CD14-positive monocyte (primary cell): ENCODE measurements around the gene SPTBN5. TPM values are rescaled to one million over a fixed set of nuclear protein-coding genes. Genes with fewer than 3 reads are reported as not detected.

Source experiments
- DNase-seq, 3 donors: peaks; one replicate each; pipeline ENCODE4 v3.0.0-alpha.2; 2011 to 2022
- H2AFZ ChIP-seq: 2 replicates; pipeline ENCODE4 v1.6.0; 2012; ENCODE audit warnings: mild to moderate bottlenecking, low read depth, low read length, inconsistent platforms; ENCODE audit not compliant: insufficient read depth, poor library complexity, severe bottlenecking
- H3K27ac ChIP-seq, 2 donors: 1 replicate in 1 of 2; 2 replicates in 1 of 2; pipeline ENCODE4 v1.5.1; 2012 to 2013; ENCODE audit warnings: low read length in 2 of 2, control low read depth in 1 of 2, inconsistent platforms in 1 of 2, low read depth in 1 of 2, mild to moderate bottlenecking in 1 of 2
- H3K27me3 ChIP-seq, 2 donors: one replicate each; pipeline versions ENCODE4 v1.6.0 to v1.6.1; 2011 to 2013; ENCODE audit warnings: low read length in 2 of 2; ENCODE audit not compliant: control insufficient read depth in 2 of 2, insufficient read depth in 2 of 2
- H3K36me3 ChIP-seq, 2 donors: replicated peaks in 1 of 2; 1 replicate in 1 of 2; 2 replicates in 1 of 2; pipeline versions ENCODE4 v1.5.1 to v1.6.1; 2012 to 2013; ENCODE audit warnings: low read length in 2 of 2, control low read depth in 1 of 2, inconsistent platforms in 1 of 2, mild to moderate bottlenecking in 1 of 2; ENCODE audit not compliant: insufficient read depth in 2 of 2, control insufficient read depth in 1 of 2
- H3K4me1 ChIP-seq, 2 donors: 1 replicate in 1 of 2; 2 replicates in 1 of 2; pipeline versions ENCODE4 v1.5.1 to v1.6.1; 2012 to 2013; ENCODE audit warnings: low read length in 2 of 2, control low read depth in 1 of 2, inconsistent platforms in 1 of 2, mild to moderate bottlenecking in 1 of 2, moderate library complexity in 1 of 2; ENCODE audit not compliant: insufficient read depth in 2 of 2, control insufficient read depth in 1 of 2
- H3K4me2 ChIP-seq: replicated peaks from 2 replicates; pipeline ENCODE3; 2012; ENCODE audit warnings: low read length, moderate library complexity, mild to moderate bottlenecking; ENCODE audit not compliant: poor library complexity, severe bottlenecking; ENCODE audit errors: extremely low read depth
- H3K4me3 ChIP-seq, 3 experiments: fragments of 200-600 bp in 1 of 3; sonication (generic) in 1 of 3; replicated peaks in 1 of 3; 1 replicate in 2 of 3; 2 replicates in 1 of 3; pipeline ENCODE4 v1.5.1; 2011 to 2013; ENCODE audit warnings: low read length in 3 of 3, mild to moderate bottlenecking in 3 of 3, control low read depth in 2 of 3, low read depth in 2 of 3, inconsistent platforms in 1 of 3, moderate library complexity in 1 of 3
- H3K79me2 ChIP-seq: 2 replicates; pipeline ENCODE4 v1.6.0; 2012; ENCODE audit warnings: mild to moderate bottlenecking, control low read depth, inconsistent platforms, low read length, moderate library complexity; ENCODE audit not compliant: insufficient read depth
- H3K9ac ChIP-seq: 2 replicates; pipeline ENCODE4 v1.6.0; 2017; ENCODE audit warnings: low read length, mild to moderate bottlenecking; ENCODE audit not compliant: insufficient read depth, poor library complexity, severe bottlenecking
- H3K9me3 ChIP-seq, 2 donors: replicated peaks in 1 of 2; 1 replicate in 1 of 2; 2 replicates in 1 of 2; pipeline versions ENCODE4 v1.5.1 to v1.6.1; 2012 to 2013; ENCODE audit warnings: low read length in 2 of 2, control low read depth in 1 of 2; ENCODE audit not compliant: control insufficient read depth in 1 of 2, insufficient read depth in 1 of 2
- H4K20me1 ChIP-seq: 2 replicates; pipeline ENCODE4 v1.6.0; 2012; ENCODE audit warnings: mild to moderate bottlenecking, low read length, control low read depth, moderate library complexity; ENCODE audit not compliant: insufficient read depth
- H3K27ac Mint-ChIP-seq, 7 donors: one replicate each; pipeline ENCODE4 v1.8.0; 2020; ENCODE audit warnings: mild to moderate bottlenecking in 7 of 7, mixed read lengths in 7 of 7, moderate library complexity in 6 of 7, inconsistent platforms in 2 of 7
- H3K27me3 Mint-ChIP-seq, 3 donors: one replicate each; pipeline ENCODE4 v1.8.0; 2021 to 2022; ENCODE audit warnings: low read depth in 3 of 3, mild to moderate bottlenecking in 3 of 3, mixed read lengths in 3 of 3, moderate library complexity in 3 of 3, inconsistent platforms in 1 of 3
- H3K36me3 Mint-ChIP-seq, 2 donors: one replicate each; pipeline ENCODE4 v1.8.0; 2020; ENCODE audit warnings: mixed read lengths in 2 of 2, inconsistent platforms in 1 of 2, mild to moderate bottlenecking in 1 of 2
- H3K4me1 Mint-ChIP-seq: one replicate; pipeline ENCODE4 v1.8.0; 2020; ENCODE audit warnings: mild to moderate bottlenecking, mixed read lengths
- H3K4me3 Mint-ChIP-seq, 2 donors: one replicate each; pipeline ENCODE4 v1.8.0; 2020; ENCODE audit warnings: mild to moderate bottlenecking in 2 of 2, mixed read lengths in 2 of 2, moderate library complexity in 1 of 2
- H3K9me3 Mint-ChIP-seq, 7 donors: one replicate each; pipeline ENCODE4 v1.8.0; 2020 to 2022; ENCODE audit warnings: mixed read lengths in 7 of 7, mild to moderate bottlenecking in 6 of 7, moderate library complexity in 6 of 7, inconsistent platforms in 2 of 7
- WGBS: methylation state at CpG from one replicate; pipeline ENCODE4 v1.1.5; 2013; ENCODE audit warnings: missing lambda C conversion rate; ENCODE audit not compliant: insufficient coverage; 5-methylcytosine and 5-hydroxymethylcytosine counted together
- intact Hi-C, 2 donors: fragments of 100-400 bp; cut with micrococcal nuclease; formaldehyde crosslinking; loops; one replicate each; pipeline versions ENCODE4 v1.15.0 to v1.15.1; 2023
- polyA plus RNA-seq, 3 donors: library from polyadenylated mRNA; depleted of rRNA in 1 of 3; unstranded in 2 of 3; stranded (reverse) in 1 of 3; fragments of 300-500 nt in 2 of 3; fragments of >200 nt in 1 of 3; fragmentation: Illumina TruSeq in 2 of 3; gene quantifications; 1 replicate in 2 of 3; 2 replicates in 1 of 3; pipeline ENCODE4 v1.2.3, GENCODE V29; 2012 to 2021
- TF ChIP-seq, protein P1 (sequence below): fragments of 200-600 bp; IDR thresholded peaks from one replicate; pipeline ENCODE4 v1.8.0; 2022; ENCODE audit warnings: antibody characterized with exemption, mild to moderate bottlenecking

The SPTBN5 gene
- polyA plus RNA-seq, 3 donors = 0.29 TPM; not detected in 2

- no peak overlapping the region for H3K9ac ChIP-seq
- H3K27ac ChIP-seq = no peak overlapping the region
- peaks cover 0 to 1% (median 0%) of the 10 kb centered on the region in 3 donors for H3K27me3 Mint-ChIP-seq
- no peak overlapping the region for H3K4me2 ChIP-seq
- H3K9me3 Mint-ChIP-seq = peaks cover 0 to 1% (median 0%) of the 10 kb centered on the region in 7 donors
- H3K9me3 ChIP-seq = no peaks in the 10 kb centered on the region
- DNase-seq = no peak
- no peaks in the 10 kb centered on the region for H3K27me3 ChIP-seq
- peak overlapping the region in 1 of 7 donors; percentile 59 for H3K27ac Mint-ChIP-seq
- no peak overlapping the region for H3K4me3 ChIP-seq
- peaks cover 15 to 18% of the 10 kb centered on the region in 2 donors for H3K36me3 Mint-ChIP-seq
- peaks cover 0 to 3% of the 10 kb centered on the region in 2 donors for H3K4me1 ChIP-seq
- H3K4me3 Mint-ChIP-seq = no peak overlapping the region
- TF ChIP-seq, protein P1, sequence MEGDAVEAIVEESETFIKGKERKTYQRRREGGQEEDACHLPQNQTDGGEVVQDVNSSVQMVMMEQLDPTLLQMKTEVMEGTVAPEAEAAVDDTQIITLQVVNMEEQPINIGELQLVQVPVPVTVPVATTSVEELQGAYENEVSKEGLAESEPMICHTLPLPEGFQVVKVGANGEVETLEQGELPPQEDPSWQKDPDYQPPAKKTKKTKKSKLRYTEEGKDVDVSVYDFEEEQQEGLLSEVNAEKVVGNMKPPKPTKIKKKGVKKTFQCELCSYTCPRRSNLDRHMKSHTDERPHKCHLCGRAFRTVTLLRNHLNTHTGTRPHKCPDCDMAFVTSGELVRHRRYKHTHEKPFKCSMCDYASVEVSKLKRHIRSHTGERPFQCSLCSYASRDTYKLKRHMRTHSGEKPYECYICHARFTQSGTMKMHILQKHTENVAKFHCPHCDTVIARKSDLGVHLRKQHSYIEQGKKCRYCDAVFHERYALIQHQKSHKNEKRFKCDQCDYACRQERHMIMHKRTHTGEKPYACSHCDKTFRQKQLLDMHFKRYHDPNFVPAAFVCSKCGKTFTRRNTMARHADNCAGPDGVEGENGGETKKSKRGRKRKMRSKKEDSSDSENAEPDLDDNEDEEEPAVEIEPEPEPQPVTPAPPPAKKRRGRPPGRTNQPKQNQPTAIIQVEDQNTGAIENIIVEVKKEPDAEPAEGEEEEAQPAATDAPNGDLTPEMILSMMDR = no peak
- no peaks in the 10 kb centered on the region for H4K20me1 ChIP-seq
- no peaks in the 10 kb centered on the region for H3K79me2 ChIP-seq
- H3K36me3 ChIP-seq = peaks cover 5 to 19% of the 10 kb centered on the region in 2 donors
- peaks cover 4% of the 10 kb centered on the region for H3K4me1 Mint-ChIP-seq
- 100% methylated on average over 1 of the region's 3 CpGs for WGBS
- no peak overlapping the region for H2AFZ ChIP-seq
- intact Hi-C loops = no loop called here
Observed at GRCh38 chr15:41805711-41806110, 88.1 kb downstream of the SPTBN5 start.

DNA sequence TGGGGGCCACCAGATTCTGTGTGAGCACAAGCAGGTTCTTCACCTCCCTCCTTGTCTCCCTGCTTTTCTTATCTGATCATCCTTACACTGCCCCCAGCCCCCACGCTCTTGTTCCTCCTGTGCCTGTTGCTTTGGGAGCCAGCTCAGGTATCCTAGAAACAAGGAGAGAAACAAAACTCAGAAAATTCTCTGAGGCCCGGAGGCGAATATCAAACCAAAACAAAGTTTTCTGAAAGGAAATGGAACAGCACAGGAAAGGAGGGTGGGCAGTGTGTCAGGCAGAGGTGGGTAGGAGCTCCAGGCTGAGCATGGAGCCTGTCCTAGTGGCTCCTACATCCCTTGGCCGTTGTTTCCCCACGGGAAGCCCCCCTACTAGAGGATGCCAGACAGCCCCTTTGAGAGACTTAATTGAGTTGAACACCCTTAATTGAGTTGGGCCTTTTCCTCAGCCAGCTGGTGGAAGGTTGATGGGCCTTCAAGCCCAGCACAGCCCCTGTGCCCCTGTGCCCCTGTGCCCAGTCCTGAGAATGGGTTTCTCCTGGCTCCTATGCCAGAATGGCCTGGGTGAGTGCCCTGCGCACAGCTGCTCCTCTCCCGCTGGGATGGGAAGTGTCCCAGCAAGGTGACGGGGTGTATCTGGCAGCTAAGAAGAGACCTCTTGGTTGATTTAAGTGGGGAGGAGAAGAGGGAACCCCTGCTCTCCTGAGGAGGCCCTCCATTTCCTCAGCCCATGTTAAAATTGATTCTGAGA, 88.8 kb downstream of the SPTBN5 start:
- Histone ChIP-seq H3K4me1 (peaks cover 0 to 3% of the 10 kb centered on the region in 2 donors), H3K4me2 (no peak overlapping the region), H3K9ac (no peak overlapping the region), H3K27me3 (no peaks in the 10 kb centered on the region), H3K79me2 (no peaks in the 10 kb centered on the region), H3K36me3 (peaks cover 5 to 25% of the 10 kb centered on the region in 2 donors), H3K27ac (no peak overlapping the region), H2AFZ (no peak overlapping the region), H3K9me3 (no peaks in the 10 kb centered on the region), H3K4me3 (no peak overlapping the region), H4K20me1 (no peaks in the 10 kb centered on the region)
- intact Hi-C loops = no loop called here
- DNase-seq = no peak
- peaks cover 4% of the 10 kb centered on the region for H3K4me1 Mint-ChIP-seq
- H3K36me3 Mint-ChIP-seq = peaks cover 20 to 25% of the 10 kb centered on the region in 2 donors
- peak overlapping the region in 3 of 7 donors; percentile 3 to 35 (median 11) for H3K27ac Mint-ChIP-seq
- TF ChIP-seq, protein P1 = no peak
- H3K4me3 Mint-ChIP-seq = no peak overlapping the region
- 47% methylated on average over 3 of the region's 8 CpGs for WGBS
- H3K27me3 Mint-ChIP-seq = peaks cover 0 to 2% (median 0%) of the 10 kb centered on the region in 3 donors
- H3K9me3 Mint-ChIP-seq = peaks cover 0 to 1% (median 0%) of the 10 kb centered on the region in 7 donors
